H9 (cell line): Measurements from ENCODE around the gene KRTAP10-9. TPM values are rescaled to one million over a fixed set of nuclear protein-coding genes. Genes with fewer than 3 reads are reported as not detected.

ENCODE experiments used
- DNase-seq: peaks from one replicate; pipeline ENCODE4 v3.0.0-alpha.2; 2017
- H2AFZ ChIP-seq: one replicate; pipeline ENCODE4 v1.6.1; 2013; ENCODE audit warnings: mild to moderate bottlenecking, low read length, control low read depth, moderate library complexity
- H2AK5ac ChIP-seq: 2 replicates; pipeline ENCODE4 v1.6.1; 2013; ENCODE audit warnings: low read length, control low read depth, mixed read lengths; ENCODE audit not compliant: insufficient read length
- H2BK120ac ChIP-seq: one replicate; pipeline ENCODE4 v1.6.1; 2013; ENCODE audit warnings: low read depth, mild to moderate bottlenecking, low read length, control low read depth, inconsistent platforms; ENCODE audit not compliant: poor library complexity, severe bottlenecking
- H2BK12ac ChIP-seq: 2 replicates; pipeline ENCODE4 v1.6.1; 2013; ENCODE audit warnings: low read length, control low read depth, mixed read lengths, low read depth; ENCODE audit not compliant: insufficient read length
- H2BK15ac ChIP-seq: 2 replicates; pipeline ENCODE4 v1.6.1; 2013; ENCODE audit warnings: low read depth, low read length, control low read depth
- H2BK20ac ChIP-seq: one replicate; pipeline ENCODE4 v1.6.1; 2013; ENCODE audit warnings: low read depth, mild to moderate bottlenecking, low read length, control low read depth, inconsistent platforms; ENCODE audit not compliant: poor library complexity, severe bottlenecking
- H2BK5ac ChIP-seq: 2 replicates; pipeline ENCODE4 v1.6.1; 2013; ENCODE audit warnings: low read length, control low read depth, mixed read lengths; ENCODE audit not compliant: insufficient read length
- H3K14ac ChIP-seq: 2 replicates; pipeline ENCODE4 v1.6.1; 2013; ENCODE audit warnings: low read length, control low read depth; ENCODE audit not compliant: insufficient read depth
- H3K18ac ChIP-seq: 2 replicates; pipeline ENCODE4 v1.6.1; 2013; ENCODE audit warnings: low read depth, mild to moderate bottlenecking, mixed read lengths, low read length, control low read depth; ENCODE audit not compliant: insufficient read length
- H3K23ac ChIP-seq: 2 replicates; pipeline ENCODE4 v1.6.1; 2013; ENCODE audit warnings: low read length, control low read depth, mixed read lengths, low read depth; ENCODE audit not compliant: insufficient read length
- H3K23me2 ChIP-seq: 2 replicates; pipeline ENCODE4 v1.6.1; 2013; ENCODE audit warnings: low read depth, mild to moderate bottlenecking, mixed read lengths, low read length, control low read depth; ENCODE audit not compliant: insufficient read length, poor library complexity, severe bottlenecking
- H3K27ac ChIP-seq: 2 replicates; pipeline ENCODE4 v1.5.1; 2013; ENCODE audit warnings: low read length, control low read depth, mixed read lengths, low read depth; ENCODE audit not compliant: insufficient read length
- H3K27me3 ChIP-seq: 2 replicates; pipeline ENCODE4 v1.6.1; 2013; ENCODE audit warnings: low read length, control low read depth, inconsistent platforms; ENCODE audit not compliant: insufficient read depth
- H3K4ac ChIP-seq: 2 replicates; pipeline ENCODE4 v1.6.1; 2013; ENCODE audit warnings: low read depth, mild to moderate bottlenecking, control low read depth, inconsistent platforms, low read length, moderate library complexity
- H3K4me1 ChIP-seq: 2 replicates; pipeline ENCODE4 v1.6.1; 2013; ENCODE audit warnings: low read length, control low read depth, inconsistent platforms; ENCODE audit not compliant: insufficient read depth
- H3K4me2 ChIP-seq: 2 replicates; pipeline ENCODE4 v1.6.1; 2013; ENCODE audit warnings: low read length, control low read depth, mixed read lengths; ENCODE audit not compliant: insufficient read length, insufficient read depth
- H3K56ac ChIP-seq: 2 replicates; pipeline ENCODE4 v1.6.1; 2013; ENCODE audit warnings: low read depth, mild to moderate bottlenecking, mixed read lengths, low read length, control low read depth; ENCODE audit not compliant: insufficient read length
- H3K79me1 ChIP-seq: 2 replicates; pipeline ENCODE4 v1.6.1; 2013; ENCODE audit warnings: low read depth, mild to moderate bottlenecking, moderate library complexity, low read length, control low read depth, inconsistent platforms; ENCODE audit not compliant: insufficient read depth, poor library complexity, severe bottlenecking
- H3K79me2 ChIP-seq: 2 replicates; pipeline ENCODE4 v1.6.1; 2013; ENCODE audit warnings: low read length, control low read depth, inconsistent platforms; ENCODE audit not compliant: insufficient read depth
- H3K9ac ChIP-seq: 2 replicates; pipeline ENCODE4 v1.6.1; 2013; ENCODE audit warnings: low read length, control low read depth, mixed read lengths; ENCODE audit not compliant: insufficient read length; ENCODE audit errors: extremely low read depth
- H3K9me3 ChIP-seq: one replicate; pipeline ENCODE4 v1.6.1; 2013; ENCODE audit warnings: low read depth, low read length, inconsistent platforms; ENCODE audit not compliant: control insufficient read depth
- H3T11ph ChIP-seq: one replicate; pipeline ENCODE4 v1.6.1; 2013; ENCODE audit warnings: mild to moderate bottlenecking, low read length, control low read depth, inconsistent platforms
- H4K20me1 ChIP-seq: one replicate; pipeline ENCODE4 v1.6.1; 2013; ENCODE audit not compliant: control insufficient read depth, insufficient read length, insufficient read depth
- H4K5ac ChIP-seq: 2 replicates; pipeline ENCODE4 v1.6.1; 2013; ENCODE audit warnings: low read depth, mild to moderate bottlenecking, mixed read lengths, low read length, control low read depth; ENCODE audit not compliant: insufficient read length
- H4K8ac ChIP-seq: replicated peaks from 2 replicates; pipeline ENCODE4 v1.6.1; 2013; ENCODE audit warnings: low read length, control low read depth, mixed read lengths, low read depth; ENCODE audit not compliant: insufficient read length
- H4K91ac ChIP-seq: 2 replicates; pipeline ENCODE4 v1.6.1; 2013; ENCODE audit warnings: low read depth, mild to moderate bottlenecking, moderate library complexity, mixed read lengths, low read length, control low read depth; ENCODE audit not compliant: insufficient read length
- H3K27ac Mint-ChIP-seq, 3 experiments: 2 replicates in 2 of 3; 3 replicates in 1 of 3; pipeline ENCODE4 v1.8.0; 2020 to 2021; ENCODE audit warnings: mixed read lengths in 3 of 3, mild to moderate bottlenecking in 1 of 3, moderate library complexity in 1 of 3
- H3K27me3 Mint-ChIP-seq: 2 replicates; pipeline ENCODE4 v1.8.0; 2021; ENCODE audit warnings: low read depth, mild to moderate bottlenecking, moderate library complexity, mixed read lengths
- H3K36me3 Mint-ChIP-seq, 3 experiments: 2 replicates in 2 of 3; 3 replicates in 1 of 3; pipeline ENCODE4 v1.8.0; 2020 to 2021; ENCODE audit warnings: low read depth in 3 of 3, mixed read lengths in 3 of 3; ENCODE audit not compliant: insufficient read depth in 1 of 3
- H3K4me1 Mint-ChIP-seq, 2 experiments: 2 replicates each; pipeline ENCODE4 v1.8.0; 2020; ENCODE audit warnings: mixed read lengths in 2 of 2
- H3K4me3 Mint-ChIP-seq, 2 experiments: 2 replicates in 1 of 2; 3 replicates in 1 of 2; pipeline ENCODE4 v1.8.0; 2020 to 2021; ENCODE audit warnings: mild to moderate bottlenecking in 2 of 2, mixed read lengths in 2 of 2, moderate library complexity in 1 of 2
- H3K9me3 Mint-ChIP-seq, 2 experiments: 2 replicates in 1 of 2; 3 replicates in 1 of 2; pipeline ENCODE4 v1.8.0; 2020; ENCODE audit warnings: mild to moderate bottlenecking in 2 of 2, mixed read lengths in 2 of 2, moderate library complexity in 1 of 2
- WGBS: extraction: QIAGEN DNeasy Blood & Tissue Kit; methylation state at CpG from one replicate; pipeline ENCODE4 v1.1.7; 2013; ENCODE audit warnings: missing lambda C conversion rate, low lambda C conversion rate, mixed read lengths; ENCODE audit not compliant: insufficient read length; ENCODE audit errors: extremely low coverage; 5-methylcytosine and 5-hydroxymethylcytosine counted together
- total RNA-seq: library from RNA; stranded (reverse); gene quantifications from 2 replicates; pipeline ENCODE4 v1.2.1, GENCODE V29; 2021
- TF ChIP-seq, protein P1 (sequence below): fragments of 200-600 bp; sonication (generic); conservative IDR thresholded peaks from 3 replicates; pipeline ENCODE4 v1.8.0; 2021; ENCODE audit warnings: antibody characterized with exemption, mild to moderate bottlenecking

KRTAP10-9 gene
- total RNA-seq, 1 experiment from 2014 or later: not detected

- Histone ChIP-seq H2BK15ac (no peak within 1 kb of the TSS), H3K4ac (no peak within 1 kb of the TSS), H3K4me2 (no peak within 1 kb of the TSS), H2BK20ac (no peak within 1 kb of the TSS), H3K79me1 (no peaks in the 10 kb centered on the region), H2AFZ (no peak within 1 kb of the TSS), H4K20me1 (no peaks in the 10 kb centered on the region), H3K23ac (no peak within 1 kb of the TSS), H4K8ac (no peak within 1 kb of the TSS), H3K9ac (no peak within 1 kb of the TSS), H2BK5ac (no peak within 1 kb of the TSS), H3K14ac (no peak within 1 kb of the TSS), H2BK120ac (no peak within 1 kb of the TSS), H4K91ac (no peak within 1 kb of the TSS), H4K5ac (no peak within 1 kb of the TSS), H3K79me2 (no peaks in the 10 kb centered on the region), H3K27ac (no peak within 1 kb of the TSS), H3K4me1 (no peaks in the 10 kb centered on the region; the same call in 1 of the 2 replicates), H2BK12ac (no peak within 1 kb of the TSS), H3T11ph (no peak within 1 kb of the TSS), H3K23me2 (no peaks in the 10 kb centered on the region), H3K9me3 (no peaks in the 10 kb centered on the region), H3K18ac (peak within 1 kb of the TSS; percentile 48), H2AK5ac (no peak within 1 kb of the TSS), H3K27me3 (no peaks in the 10 kb centered on the region), H3K56ac (no peak within 1 kb of the TSS)
- no peaks in the 10 kb centered on the region; the same call in none of the 2 replicates for H3K27me3 Mint-ChIP-seq
- DNase-seq: peak; percentile 35
- WGBS: no CpG with 5 or more reads among the region's 33 CpGs
- peak within 1 kb of the TSS in 2 of 3 experiments; percentile 61 to 63; a peak in 2 of 7 replicates for H3K27ac Mint-ChIP-seq
- TF ChIP-seq, protein P1, sequence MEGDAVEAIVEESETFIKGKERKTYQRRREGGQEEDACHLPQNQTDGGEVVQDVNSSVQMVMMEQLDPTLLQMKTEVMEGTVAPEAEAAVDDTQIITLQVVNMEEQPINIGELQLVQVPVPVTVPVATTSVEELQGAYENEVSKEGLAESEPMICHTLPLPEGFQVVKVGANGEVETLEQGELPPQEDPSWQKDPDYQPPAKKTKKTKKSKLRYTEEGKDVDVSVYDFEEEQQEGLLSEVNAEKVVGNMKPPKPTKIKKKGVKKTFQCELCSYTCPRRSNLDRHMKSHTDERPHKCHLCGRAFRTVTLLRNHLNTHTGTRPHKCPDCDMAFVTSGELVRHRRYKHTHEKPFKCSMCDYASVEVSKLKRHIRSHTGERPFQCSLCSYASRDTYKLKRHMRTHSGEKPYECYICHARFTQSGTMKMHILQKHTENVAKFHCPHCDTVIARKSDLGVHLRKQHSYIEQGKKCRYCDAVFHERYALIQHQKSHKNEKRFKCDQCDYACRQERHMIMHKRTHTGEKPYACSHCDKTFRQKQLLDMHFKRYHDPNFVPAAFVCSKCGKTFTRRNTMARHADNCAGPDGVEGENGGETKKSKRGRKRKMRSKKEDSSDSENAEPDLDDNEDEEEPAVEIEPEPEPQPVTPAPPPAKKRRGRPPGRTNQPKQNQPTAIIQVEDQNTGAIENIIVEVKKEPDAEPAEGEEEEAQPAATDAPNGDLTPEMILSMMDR: no peak
- H3K4me3 Mint-ChIP-seq: peak within 1 kb of the TSS in 1 of 2 experiments; percentile 64; a peak in 2 of 5 replicates
- H3K4me1 Mint-ChIP-seq: peaks cover 33 to 34% of the 10 kb centered on the region in 2 experiments
- H3K9me3 Mint-ChIP-seq: no peaks in the 10 kb centered on the region; a peak in 2 of 5 replicates
- H3K36me3 Mint-ChIP-seq: no peaks in the 10 kb centered on the region
Measured at GRCh38 chr21:44592446-44593311, 34.2 kb upstream of the KRTAP10-9 start, which contains the start of gene KRTAP10-6. TSS of gene KRTAP10-6 (minus strand) at chr21:44592505. CDS start at chr21:44592484, 21 bp downstream.
